Body of pancreas (tissue), 4 donors: ENCODE measurements around the gene WWOX.

Source experiments
- POLR2A ChIP-seq, 3 donors: fragments of 450-650 bp; IDR thresholded peaks; one replicate each; pipeline ENCODE4 v1.6.1; 2016; ENCODE audit warnings: antibody characterized with exemption in 3 of 3, mild to moderate bottlenecking in 2 of 3
- TF ChIP-seq, protein P1 (sequence below), 7 experiments: fragments of 450-650 bp in 4 of 7; fragments of 200-600 bp in 3 of 7; sonication (generic) in 3 of 7; IDR thresholded peaks; one replicate each; pipeline ENCODE4 v1.5.1; 2016 to 2019; ENCODE audit warnings: antibody characterized with exemption in 7 of 7

DNA sequence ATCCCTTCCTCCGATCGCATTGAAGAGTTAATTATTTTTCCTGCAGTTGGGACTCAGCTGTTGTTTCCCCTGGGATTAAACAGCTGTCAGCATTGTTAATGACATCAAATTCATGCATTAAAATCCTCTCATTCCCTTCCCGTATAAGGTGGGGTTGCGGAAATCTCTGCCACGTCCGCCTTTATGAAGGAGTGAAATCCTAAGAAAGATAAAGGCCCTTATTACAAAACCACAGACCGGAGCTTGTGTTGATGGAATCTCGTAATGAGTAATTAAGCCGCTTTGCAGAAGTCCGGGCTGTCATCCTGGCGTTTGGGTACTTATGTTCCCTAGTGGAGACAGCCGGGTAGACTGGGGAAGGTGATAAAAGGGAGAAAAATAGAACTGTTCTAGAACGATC is 873.5 kb downstream of the WWOX start:
- TF ChIP-seq POLR2A (IDR thresholded peaks at IDR 0.05): no peak
- TF ChIP-seq, protein P1, sequence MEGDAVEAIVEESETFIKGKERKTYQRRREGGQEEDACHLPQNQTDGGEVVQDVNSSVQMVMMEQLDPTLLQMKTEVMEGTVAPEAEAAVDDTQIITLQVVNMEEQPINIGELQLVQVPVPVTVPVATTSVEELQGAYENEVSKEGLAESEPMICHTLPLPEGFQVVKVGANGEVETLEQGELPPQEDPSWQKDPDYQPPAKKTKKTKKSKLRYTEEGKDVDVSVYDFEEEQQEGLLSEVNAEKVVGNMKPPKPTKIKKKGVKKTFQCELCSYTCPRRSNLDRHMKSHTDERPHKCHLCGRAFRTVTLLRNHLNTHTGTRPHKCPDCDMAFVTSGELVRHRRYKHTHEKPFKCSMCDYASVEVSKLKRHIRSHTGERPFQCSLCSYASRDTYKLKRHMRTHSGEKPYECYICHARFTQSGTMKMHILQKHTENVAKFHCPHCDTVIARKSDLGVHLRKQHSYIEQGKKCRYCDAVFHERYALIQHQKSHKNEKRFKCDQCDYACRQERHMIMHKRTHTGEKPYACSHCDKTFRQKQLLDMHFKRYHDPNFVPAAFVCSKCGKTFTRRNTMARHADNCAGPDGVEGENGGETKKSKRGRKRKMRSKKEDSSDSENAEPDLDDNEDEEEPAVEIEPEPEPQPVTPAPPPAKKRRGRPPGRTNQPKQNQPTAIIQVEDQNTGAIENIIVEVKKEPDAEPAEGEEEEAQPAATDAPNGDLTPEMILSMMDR (IDR thresholded peaks at IDR 0.05): no peak
